Loucy (cell line): ENCODE results near the gene MN1.
A peak's percentile ranks its signal among the peaks of the same experiment; 100 is the strongest.

Experiments
- EZH2phosphoT487 ChIP-seq: fragments of 200-600 bp; IDR thresholded peaks from 2 replicates; pipeline ENCODE4 v1.6.1; 2018; ENCODE audit warnings: antibody characterized with exemption, mild to moderate bottlenecking, moderate library complexity, borderline replicate concordance
- TF ChIP-seq, protein P1 (sequence below): fragments of 200-600 bp; sonication (generic); conservative IDR thresholded peaks from 2 replicates; pipeline ENCODE4 v1.5.1; 2014; ENCODE audit warnings: mild to moderate bottlenecking, antibody characterized with exemption, low read length

DNA sequence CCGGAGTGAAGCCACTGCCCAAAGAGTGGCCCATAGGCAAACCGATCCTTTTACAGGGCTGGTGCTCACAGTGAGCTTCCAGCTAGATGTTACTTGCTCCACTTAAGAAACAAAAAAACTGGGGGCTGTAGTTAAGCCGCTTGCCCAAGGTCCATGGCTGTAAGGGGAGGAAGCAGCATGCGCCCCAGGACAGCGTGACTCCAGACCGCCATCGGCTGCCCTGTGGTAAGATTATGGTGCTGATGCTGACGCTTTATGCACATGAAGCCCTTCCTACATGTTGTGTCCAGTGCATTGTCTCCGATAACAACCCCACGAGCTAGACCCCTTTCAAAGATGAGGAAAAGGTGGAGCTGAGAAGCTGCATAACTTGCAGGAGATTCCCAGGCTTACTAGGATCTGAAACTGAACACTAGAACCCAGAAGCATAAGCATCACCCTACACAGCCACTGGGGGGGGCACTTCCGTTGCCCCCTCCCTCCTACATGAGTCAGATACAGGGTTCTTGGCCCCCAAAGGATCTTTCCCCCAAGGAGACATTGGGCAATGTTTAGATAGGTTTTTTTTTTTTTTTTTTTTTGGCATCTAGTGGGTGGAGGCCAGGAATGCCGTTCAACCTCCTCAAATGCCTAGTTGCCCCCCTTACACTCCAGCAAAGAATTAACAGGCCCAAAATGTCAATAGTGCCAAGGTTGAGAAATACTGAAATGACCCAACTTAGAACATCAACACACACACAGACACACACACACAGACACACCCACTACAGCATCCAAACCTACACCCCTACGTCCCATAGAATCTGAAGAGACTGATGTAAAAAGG, 53.9 kb downstream of the MN1 start:
- TF ChIP-seq, protein P1, sequence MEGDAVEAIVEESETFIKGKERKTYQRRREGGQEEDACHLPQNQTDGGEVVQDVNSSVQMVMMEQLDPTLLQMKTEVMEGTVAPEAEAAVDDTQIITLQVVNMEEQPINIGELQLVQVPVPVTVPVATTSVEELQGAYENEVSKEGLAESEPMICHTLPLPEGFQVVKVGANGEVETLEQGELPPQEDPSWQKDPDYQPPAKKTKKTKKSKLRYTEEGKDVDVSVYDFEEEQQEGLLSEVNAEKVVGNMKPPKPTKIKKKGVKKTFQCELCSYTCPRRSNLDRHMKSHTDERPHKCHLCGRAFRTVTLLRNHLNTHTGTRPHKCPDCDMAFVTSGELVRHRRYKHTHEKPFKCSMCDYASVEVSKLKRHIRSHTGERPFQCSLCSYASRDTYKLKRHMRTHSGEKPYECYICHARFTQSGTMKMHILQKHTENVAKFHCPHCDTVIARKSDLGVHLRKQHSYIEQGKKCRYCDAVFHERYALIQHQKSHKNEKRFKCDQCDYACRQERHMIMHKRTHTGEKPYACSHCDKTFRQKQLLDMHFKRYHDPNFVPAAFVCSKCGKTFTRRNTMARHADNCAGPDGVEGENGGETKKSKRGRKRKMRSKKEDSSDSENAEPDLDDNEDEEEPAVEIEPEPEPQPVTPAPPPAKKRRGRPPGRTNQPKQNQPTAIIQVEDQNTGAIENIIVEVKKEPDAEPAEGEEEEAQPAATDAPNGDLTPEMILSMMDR = peak; percentile 67
- TF ChIP-seq EZH2phosphoT487 = no peak
